Stimulated activated CD4-positive, alpha-beta T cell treated with anti-CD3 and anti-CD28 coated beads, TNF-alpha, amount 100 ng/mL, for 4 hours (primary cell): ENCODE data around the gene PTCHD4.
"Not testable (repeated sequence)": the region's sequence is repeated elsewhere in the genome, so short reads cannot be mapped to it uniquely, and the experiment has no call there.

Experiments
- DNase-seq, 3 experiments: peaks; one replicate each; pipeline ENCODE4 v3.0.0-alpha.2; 2020; ENCODE audit warnings: low read depth in 3 of 3

PTCHD4 gene

GRCh38 chr6:48111143-48111506, at the start of gene PTCHD4:
Gene PTCHD4, minus strand, starts transcription at chr6:48111197. Its CDS starts 42,240 bp downstream, at chr6:48068957.
- DNase-seq, result no peak

- no peak for DNase-seq
Observed at GRCh38 chr6:48151142-48151541, 40.1 kb upstream of the PTCHD4 start.

- no peak for DNase-seq
Observed at GRCh38 chr6:48150701-48151100, 39.7 kb upstream of the PTCHD4 start.

GRCh38 chr6:48147051-48147450, 36.1 kb upstream of the PTCHD4 start:
- DNase-seq, result no peak

GRCh38 chr6:48144021-48144420, 33.0 kb upstream of the PTCHD4 start:
- no peak for DNase-seq

- DNase-seq, result no peak
Observed at GRCh38 chr6:48141975-48142374, 31.0 kb upstream of the PTCHD4 start.

GRCh38 chr6:48139818-48140614, 29.0 kb upstream of the PTCHD4 start:
- no peak for DNase-seq

- no peak for DNase-seq
Observed at GRCh38 chr6:48136856-48137255, 25.9 kb upstream of the PTCHD4 start.

- DNase-seq, result no peak
Observed at GRCh38 chr6:48135323-48136084, 24.5 kb upstream of the PTCHD4 start.

- DNase-seq, result no peak
Observed at GRCh38 chr6:48134246-48134645, 23.2 kb upstream of the PTCHD4 start.

- no peak for DNase-seq
Observed at GRCh38 chr6:48123601-48124000, 12.6 kb upstream of the PTCHD4 start.

GRCh38 chr6:48121983-48122749, 11.2 kb upstream of the PTCHD4 start:
- DNase-seq, result not testable (repeated sequence)

GRCh38 chr6:48116699-48117645, 6.0 kb upstream of the PTCHD4 start:
- DNase-seq, result no peak

GRCh38 chr6:48113130-48113529, 2.1 kb upstream of the PTCHD4 start:
- no peak for DNase-seq

- no peak for DNase-seq
Observed at GRCh38 chr6:48111575-48111974, 578 bp upstream of the PTCHD4 start.

- DNase-seq, result no peak
Observed at GRCh38 chr6:48110436-48111142, 408 bp downstream of the PTCHD4 start.

- DNase-seq, result no peak
Observed at GRCh38 chr6:48109944-48110343, 1.1 kb downstream of the PTCHD4 start.

GRCh38 chr6:48102476-48103195, 8.4 kb downstream of the PTCHD4 start:
- DNase-seq, result not testable (repeated sequence)

GRCh38 chr6:48101290-48101689, 9.7 kb downstream of the PTCHD4 start:
- DNase-seq, result no peak

GRCh38 chr6:48100588-48100895, 10.5 kb downstream of the PTCHD4 start:
- no peak for DNase-seq
